SK-N-SH treated with all-trans-retinoic acid at 6 μM for 48 hours (cell line): ENCODE data around the gene ST13.

Experiments used
- ARNTL ChIP-seq: fragments of 450-650 bp; formaldehyde crosslinking; IDR thresholded peaks from 2 replicates; pipeline ENCODE4 v1.5.0; 2020; ENCODE audit warnings: low read depth, mild to moderate bottlenecking, moderate library complexity, borderline replicate concordance
- GLIS3 ChIP-seq: fragments of 250-450 bp; sonication (Bioruptor Pico); IDR thresholded peaks from 2 replicates; pipeline ENCODE4 v1.5.0; 2020; ENCODE audit warnings: mild to moderate bottlenecking, moderate library complexity
- PPARA ChIP-seq: fragments of 250-450 bp; sonication (Bioruptor Pico); IDR thresholded peaks from 2 replicates; pipeline ENCODE4 v1.5.0; 2020; ENCODE audit warnings: mild to moderate bottlenecking, borderline replicate concordance
- SNAI2 ChIP-seq: fragments of 250-450 bp; sonication (Bioruptor Pico); IDR thresholded peaks from 2 replicates; pipeline ENCODE4 v1.5.0; 2020; ENCODE audit warnings: mild to moderate bottlenecking, moderate library complexity
- TCF4 ChIP-seq: fragments of 250-450 bp; sonication (Bioruptor Pico); IDR thresholded peaks from 2 replicates; pipeline ENCODE4 v1.8.0; 2021; ENCODE audit warnings: mild to moderate bottlenecking, moderate library complexity, borderline replicate concordance
- ZFP3 ChIP-seq: fragments of 250-450 bp; sonication (Bioruptor Pico); IDR thresholded peaks from 2 replicates; pipeline ENCODE4 v1.5.0; 2020; ENCODE audit warnings: mild to moderate bottlenecking, moderate library complexity
- ZNF70 ChIP-seq: fragments of 450-650 bp; formaldehyde crosslinking; IDR thresholded peaks from 2 replicates; pipeline ENCODE4 v1.5.0; 2020; ENCODE audit warnings: mild to moderate bottlenecking, moderate library complexity
- TF ChIP-seq, protein P1 (sequence below): fragments of 250-450 bp; sonication (Bioruptor Pico); IDR thresholded peaks from 2 replicates; pipeline ENCODE4 v1.8.0; 2021; ENCODE audit warnings: low read depth, mild to moderate bottlenecking, moderate library complexity, borderline replicate concordance
- TF ChIP-seq, protein P2 (sequence below): fragments of 250-450 bp; sonication (Bioruptor Pico); IDR thresholded peaks from 2 replicates; pipeline ENCODE4 v1.5.1; 2020; ENCODE audit warnings: low read depth, mild to moderate bottlenecking, moderate library complexity
- TF ChIP-seq, protein P3 (sequence below): fragments of 250-450 bp; sonication (Bioruptor Pico); IDR thresholded peaks from 2 replicates; pipeline ENCODE4 v1.8.0; 2020; ENCODE audit warnings: mild to moderate bottlenecking, moderate library complexity, borderline replicate concordance

DNA sequence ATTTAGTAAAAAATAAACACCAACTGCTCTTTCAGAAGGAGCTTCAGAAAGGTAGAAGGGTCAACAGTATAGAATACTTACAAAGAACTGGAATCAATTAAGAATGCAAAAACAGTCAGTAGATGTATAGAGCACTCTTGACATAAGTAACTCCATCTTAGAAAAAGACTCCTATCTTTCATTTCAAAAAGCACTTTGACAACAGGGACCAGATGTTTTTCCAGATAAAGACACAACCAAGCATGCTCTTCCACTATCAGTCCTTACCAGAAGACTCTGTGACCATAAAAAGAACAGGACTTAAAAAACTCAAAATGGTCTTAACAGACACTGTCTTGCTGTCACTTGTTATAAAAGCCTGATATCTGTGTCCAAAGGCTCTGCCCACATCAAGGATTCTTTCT is 42.5 kb downstream of the ST13 start:
- TF ChIP-seq, protein P1, sequence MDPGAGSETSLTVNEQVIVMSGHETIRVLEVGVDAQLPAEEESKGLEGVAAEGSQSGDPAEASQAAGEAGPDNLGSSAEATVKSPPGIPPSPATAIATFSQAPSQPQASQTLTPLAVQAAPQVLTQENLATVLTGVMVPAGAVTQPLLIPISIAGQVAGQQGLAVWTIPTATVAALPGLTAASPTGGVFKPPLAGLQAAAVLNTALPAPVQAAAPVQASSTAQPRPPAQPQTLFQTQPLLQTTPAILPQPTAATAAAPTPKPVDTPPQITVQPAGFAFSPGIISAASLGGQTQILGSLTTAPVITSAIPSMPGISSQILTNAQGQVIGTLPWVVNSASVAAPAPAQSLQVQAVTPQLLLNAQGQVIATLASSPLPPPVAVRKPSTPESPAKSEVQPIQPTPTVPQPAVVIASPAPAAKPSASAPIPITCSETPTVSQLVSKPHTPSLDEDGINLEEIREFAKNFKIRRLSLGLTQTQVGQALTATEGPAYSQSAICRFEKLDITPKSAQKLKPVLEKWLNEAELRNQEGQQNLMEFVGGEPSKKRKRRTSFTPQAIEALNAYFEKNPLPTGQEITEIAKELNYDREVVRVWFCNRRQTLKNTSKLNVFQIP, result no peak
- TF ChIP-seq, protein P2, sequence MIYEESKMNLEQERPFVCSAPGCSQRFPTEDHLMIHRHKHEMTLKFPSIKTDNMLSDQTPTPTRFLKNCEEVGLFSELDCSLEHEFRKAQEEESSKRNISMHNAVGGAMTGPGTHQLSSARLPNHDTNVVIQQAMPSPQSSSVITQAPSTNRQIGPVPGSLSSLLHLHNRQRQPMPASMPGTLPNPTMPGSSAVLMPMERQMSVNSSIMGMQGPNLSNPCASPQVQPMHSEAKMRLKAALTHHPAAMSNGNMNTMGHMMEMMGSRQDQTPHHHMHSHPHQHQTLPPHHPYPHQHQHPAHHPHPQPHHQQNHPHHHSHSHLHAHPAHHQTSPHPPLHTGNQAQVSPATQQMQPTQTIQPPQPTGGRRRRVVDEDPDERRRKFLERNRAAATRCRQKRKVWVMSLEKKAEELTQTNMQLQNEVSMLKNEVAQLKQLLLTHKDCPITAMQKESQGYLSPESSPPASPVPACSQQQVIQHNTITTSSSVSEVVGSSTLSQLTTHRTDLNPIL (CRISPR knock-in tag), result no peak
- TF ChIP-seq, protein P3, sequence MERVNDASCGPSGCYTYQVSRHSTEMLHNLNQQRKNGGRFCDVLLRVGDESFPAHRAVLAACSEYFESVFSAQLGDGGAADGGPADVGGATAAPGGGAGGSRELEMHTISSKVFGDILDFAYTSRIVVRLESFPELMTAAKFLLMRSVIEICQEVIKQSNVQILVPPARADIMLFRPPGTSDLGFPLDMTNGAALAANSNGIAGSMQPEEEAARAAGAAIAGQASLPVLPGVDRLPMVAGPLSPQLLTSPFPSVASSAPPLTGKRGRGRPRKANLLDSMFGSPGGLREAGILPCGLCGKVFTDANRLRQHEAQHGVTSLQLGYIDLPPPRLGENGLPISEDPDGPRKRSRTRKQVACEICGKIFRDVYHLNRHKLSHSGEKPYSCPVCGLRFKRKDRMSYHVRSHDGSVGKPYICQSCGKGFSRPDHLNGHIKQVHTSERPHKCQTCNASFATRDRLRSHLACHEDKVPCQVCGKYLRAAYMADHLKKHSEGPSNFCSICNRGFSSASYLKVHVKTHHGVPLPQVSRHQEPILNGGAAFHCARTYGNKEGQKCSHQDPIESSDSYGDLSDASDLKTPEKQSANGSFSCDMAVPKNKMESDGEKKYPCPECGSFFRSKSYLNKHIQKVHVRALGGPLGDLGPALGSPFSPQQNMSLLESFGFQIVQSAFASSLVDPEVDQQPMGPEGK (CRISPR knock-in tag), result no peak
- TF ChIP-seq ZNF70 (CRISPR knock-in tag) (no peak), ARNTL (CRISPR knock-in tag) (no peak), GLIS3 (CRISPR knock-in tag) (no peak), TCF4 (CRISPR knock-in tag) (no peak), SNAI2 (no peak), ZFP3 (CRISPR knock-in tag) (no peak), PPARA (CRISPR knock-in tag) (no peak)
